Measurements from ENCODE around the gene TEAD1.

The TEAD1 gene

DNA sequence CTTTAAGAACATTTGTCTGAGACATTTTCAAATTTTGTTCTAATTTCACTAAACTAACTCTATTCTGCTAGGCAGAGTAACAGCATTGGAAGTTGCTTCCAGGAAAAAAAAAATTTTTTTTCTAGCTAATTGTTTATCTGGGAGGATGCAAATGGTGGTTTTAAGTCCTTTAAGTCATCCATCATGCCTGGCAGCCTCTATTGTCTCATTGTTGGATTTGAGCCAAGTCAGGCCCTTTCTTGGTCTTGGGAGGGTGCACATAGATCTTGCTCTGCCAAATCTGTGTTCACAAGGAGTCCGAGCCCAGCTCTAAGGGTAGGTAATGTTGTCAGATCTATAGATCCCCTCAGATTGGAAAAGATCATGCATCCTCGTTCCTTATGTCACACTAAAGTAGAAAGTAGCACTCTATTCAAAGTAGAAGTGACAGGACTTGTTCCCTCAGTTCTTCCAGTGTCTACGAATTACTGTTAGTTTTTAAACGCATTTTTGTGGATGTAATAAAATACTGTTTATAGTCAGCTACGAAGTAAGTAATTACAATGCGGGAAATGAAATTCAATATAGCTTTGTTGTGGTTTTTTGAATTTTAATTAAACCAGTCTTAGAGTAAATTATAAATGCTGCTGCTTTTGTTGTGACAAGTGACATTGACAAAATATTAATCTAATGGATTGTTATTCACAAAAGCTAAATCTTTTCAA, 168.9 kb downstream of the TEAD1 start:
- Histone ChIP-seq H4K20me1 (ENCODE audit: insufficient read depth, low read length) (no peaks in the 10 kb centered on the region), H3K4me2 (ENCODE audit: low read depth, low read length) (no peak overlapping the region), H3K27ac (ENCODE audit: low read length) (no peak overlapping the region), H3K9ac (ENCODE audit: low read length) (no peak overlapping the region), H3F3A (ENCODE audit: insufficient read depth, low read length) (peaks cover 6% of the 10 kb centered on the region), H3K27me3 (replicated peaks; ENCODE audit: insufficient read depth, low read length) (no peaks in the 10 kb centered on the region), H3K4me1 (ENCODE audit: low read length) (peaks cover 24% of the 10 kb centered on the region), H2AFZ (ENCODE audit: low read length) (no peak overlapping the region), H3K9me3 (replicated peaks; ENCODE audit: insufficient read depth, low read length) (no peaks in the 10 kb centered on the region), H3K79me2 (ENCODE audit: low read length) (peaks cover 78% of the 10 kb centered on the region), H3K4me3 (ENCODE audit: low read length) (no peak overlapping the region), H3K9me2 (replicated peaks; ENCODE audit: insufficient read depth, low read length) (no peaks in the 10 kb centered on the region), H3K36me3 (replicated peaks; ENCODE audit: insufficient read depth, low read length) (no peaks in the 10 kb centered on the region)
- no peak for TF ChIP-seq EZH2 (optimal IDR thresholded peaks at IDR 0.05; ENCODE audit: low read depth, low read length)
- no peak for DNase-seq

DNA sequence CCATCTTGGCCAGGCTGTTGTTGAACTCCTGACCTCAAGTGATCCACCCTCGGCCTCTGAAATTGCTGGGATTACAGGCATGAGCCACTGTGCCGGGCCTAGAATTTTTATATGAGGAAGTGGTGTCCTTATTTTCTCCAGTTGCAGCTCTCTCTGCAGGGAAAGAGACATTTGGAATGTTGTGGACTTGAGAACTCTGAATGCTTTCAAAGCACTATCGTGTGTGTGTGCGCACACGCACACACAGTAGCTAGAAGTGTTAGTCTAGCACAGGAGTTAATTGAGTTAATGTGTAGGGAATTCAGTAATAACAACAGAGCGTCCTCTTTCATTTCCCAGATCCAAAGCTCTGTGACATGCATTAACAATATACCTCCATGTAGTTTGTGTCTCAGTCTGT, 170.9 kb downstream of the TEAD1 start:
- no peak overlapping the region for H3K9ac ChIP-seq (ENCODE audit: low read length)
- H3K4me2 ChIP-seq (ENCODE audit: low read depth, low read length) = no peak overlapping the region
- no peak for DNase-seq
- peaks cover 31% of the 10 kb centered on the region for H3K4me1 ChIP-seq (ENCODE audit: low read length)
- no peak for TF ChIP-seq EZH2 (optimal IDR thresholded peaks at IDR 0.05; ENCODE audit: low read depth, low read length)
- TF ChIP-seq EZH2phosphoT487 (IDR thresholded peaks at IDR 0.05; ENCODE audit: low read length) = no peak
- TF ChIP-seq, protein P1, sequence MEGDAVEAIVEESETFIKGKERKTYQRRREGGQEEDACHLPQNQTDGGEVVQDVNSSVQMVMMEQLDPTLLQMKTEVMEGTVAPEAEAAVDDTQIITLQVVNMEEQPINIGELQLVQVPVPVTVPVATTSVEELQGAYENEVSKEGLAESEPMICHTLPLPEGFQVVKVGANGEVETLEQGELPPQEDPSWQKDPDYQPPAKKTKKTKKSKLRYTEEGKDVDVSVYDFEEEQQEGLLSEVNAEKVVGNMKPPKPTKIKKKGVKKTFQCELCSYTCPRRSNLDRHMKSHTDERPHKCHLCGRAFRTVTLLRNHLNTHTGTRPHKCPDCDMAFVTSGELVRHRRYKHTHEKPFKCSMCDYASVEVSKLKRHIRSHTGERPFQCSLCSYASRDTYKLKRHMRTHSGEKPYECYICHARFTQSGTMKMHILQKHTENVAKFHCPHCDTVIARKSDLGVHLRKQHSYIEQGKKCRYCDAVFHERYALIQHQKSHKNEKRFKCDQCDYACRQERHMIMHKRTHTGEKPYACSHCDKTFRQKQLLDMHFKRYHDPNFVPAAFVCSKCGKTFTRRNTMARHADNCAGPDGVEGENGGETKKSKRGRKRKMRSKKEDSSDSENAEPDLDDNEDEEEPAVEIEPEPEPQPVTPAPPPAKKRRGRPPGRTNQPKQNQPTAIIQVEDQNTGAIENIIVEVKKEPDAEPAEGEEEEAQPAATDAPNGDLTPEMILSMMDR (IDR thresholded peaks at IDR 0.05; ENCODE audit: low read length) = no peak
- H3K4me3 ChIP-seq (ENCODE audit: low read length) = no peak overlapping the region
- no peaks in the 10 kb centered on the region for H4K20me1 ChIP-seq (ENCODE audit: insufficient read depth, low read length)
- no peaks in the 10 kb centered on the region for H3K36me3 ChIP-seq (replicated peaks; ENCODE audit: insufficient read depth, low read length)
- H3K79me2 ChIP-seq (ENCODE audit: low read length) = peaks cover 83% of the 10 kb centered on the region
- no peaks in the 10 kb centered on the region for H3K9me2 ChIP-seq (replicated peaks; ENCODE audit: insufficient read depth, low read length)
- peaks cover 12% of the 10 kb centered on the region for H3F3A ChIP-seq (ENCODE audit: insufficient read depth, low read length)
- H3K9me3 ChIP-seq (replicated peaks; ENCODE audit: insufficient read depth, low read length) = no peaks in the 10 kb centered on the region
- H3K27ac ChIP-seq (ENCODE audit: low read length) = no peak overlapping the region
- H3K27me3 ChIP-seq (replicated peaks; ENCODE audit: insufficient read depth, low read length) = no peaks in the 10 kb centered on the region
- no peak overlapping the region for H2AFZ ChIP-seq (ENCODE audit: low read length)

DNA sequence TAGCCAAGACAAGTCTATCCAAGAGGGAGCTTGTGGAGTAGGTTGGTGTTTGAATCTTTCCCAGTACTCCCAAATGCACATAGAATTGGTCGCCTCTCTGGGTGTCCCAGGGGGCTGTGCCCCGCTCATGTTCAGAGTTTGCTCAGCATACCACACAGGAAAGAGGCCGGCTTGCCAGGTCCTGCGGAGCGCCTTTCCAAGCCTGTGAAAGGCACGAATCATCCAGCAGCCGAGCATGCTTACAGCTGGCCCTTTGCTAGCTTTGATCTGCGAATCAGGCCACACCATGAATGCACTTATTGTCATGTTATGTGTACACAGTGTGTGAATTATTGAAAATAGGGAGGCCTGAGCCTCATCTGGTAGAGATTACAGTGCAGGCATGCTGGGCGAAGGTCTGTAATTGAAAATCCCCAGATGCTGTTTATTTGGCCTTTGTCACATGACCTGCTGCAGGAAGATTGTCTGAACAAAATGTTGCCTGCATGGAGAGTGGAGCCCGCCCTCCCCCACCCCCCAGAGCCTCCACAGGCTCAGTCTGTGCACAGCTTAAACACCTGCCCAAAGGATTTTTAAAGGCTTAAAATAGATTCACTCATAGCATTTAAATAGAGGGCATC, 171.6 kb downstream of the TEAD1 start:
- Histone ChIP-seq H2AFZ (ENCODE audit: low read length) (no peak overlapping the region), H3K4me3 (ENCODE audit: low read length) (no peak overlapping the region), H3K4me2 (ENCODE audit: low read depth, low read length) (peak overlapping the region; percentile 11), H3K79me2 (ENCODE audit: low read length) (peaks cover 83% of the 10 kb centered on the region), H3K36me3 (replicated peaks; ENCODE audit: insufficient read depth, low read length) (no peaks in the 10 kb centered on the region), H3K27me3 (replicated peaks; ENCODE audit: insufficient read depth, low read length) (no peaks in the 10 kb centered on the region), H3K27ac (ENCODE audit: low read length) (peak overlapping the region; percentile 42; the same call in 1 of the 2 replicates), H3K9me2 (replicated peaks; ENCODE audit: insufficient read depth, low read length) (no peaks in the 10 kb centered on the region), H3F3A (ENCODE audit: insufficient read depth, low read length) (peaks cover 12% of the 10 kb centered on the region), H3K9me3 (replicated peaks; ENCODE audit: insufficient read depth, low read length) (no peaks in the 10 kb centered on the region), H4K20me1 (ENCODE audit: insufficient read depth, low read length) (no peaks in the 10 kb centered on the region), H3K4me1 (ENCODE audit: low read length) (peaks cover 31% of the 10 kb centered on the region), H3K9ac (ENCODE audit: low read length) (no peak overlapping the region)
- peak; percentile 48 for DNase-seq
- TF ChIP-seq, protein P1 (IDR thresholded peaks at IDR 0.05; ENCODE audit: low read length) = no peak
- no peak for TF ChIP-seq EZH2phosphoT487 (IDR thresholded peaks at IDR 0.05; ENCODE audit: low read length)
- no peak for TF ChIP-seq EZH2 (optimal IDR thresholded peaks at IDR 0.05; ENCODE audit: low read depth, low read length)
